Activated CD8-positive, alpha-beta memory T cell treated with anti-CD3 and anti-CD28 coated beads for 24 hours (primary cell): ENCODE measurements around the gene ACSF3.
"Not testable (repeated sequence)": the region's sequence is repeated elsewhere in the genome, so short reads cannot be mapped to it uniquely, and the experiment has no call there.

Experiments used
- DNase-seq: peaks from one replicate; pipeline ENCODE4 v3.0.0-alpha.2; 2020

Gene ACSF3

GRCh38 chr16:89150090-89150835 lies 56.6 kb downstream of the ACSF3 start:
- DNase-seq, result no peak

- no peak for DNase-seq
These were observed 57.3 kb downstream of the ACSF3 start for GRCh38 chr16:89150981-89151380.

DNA sequence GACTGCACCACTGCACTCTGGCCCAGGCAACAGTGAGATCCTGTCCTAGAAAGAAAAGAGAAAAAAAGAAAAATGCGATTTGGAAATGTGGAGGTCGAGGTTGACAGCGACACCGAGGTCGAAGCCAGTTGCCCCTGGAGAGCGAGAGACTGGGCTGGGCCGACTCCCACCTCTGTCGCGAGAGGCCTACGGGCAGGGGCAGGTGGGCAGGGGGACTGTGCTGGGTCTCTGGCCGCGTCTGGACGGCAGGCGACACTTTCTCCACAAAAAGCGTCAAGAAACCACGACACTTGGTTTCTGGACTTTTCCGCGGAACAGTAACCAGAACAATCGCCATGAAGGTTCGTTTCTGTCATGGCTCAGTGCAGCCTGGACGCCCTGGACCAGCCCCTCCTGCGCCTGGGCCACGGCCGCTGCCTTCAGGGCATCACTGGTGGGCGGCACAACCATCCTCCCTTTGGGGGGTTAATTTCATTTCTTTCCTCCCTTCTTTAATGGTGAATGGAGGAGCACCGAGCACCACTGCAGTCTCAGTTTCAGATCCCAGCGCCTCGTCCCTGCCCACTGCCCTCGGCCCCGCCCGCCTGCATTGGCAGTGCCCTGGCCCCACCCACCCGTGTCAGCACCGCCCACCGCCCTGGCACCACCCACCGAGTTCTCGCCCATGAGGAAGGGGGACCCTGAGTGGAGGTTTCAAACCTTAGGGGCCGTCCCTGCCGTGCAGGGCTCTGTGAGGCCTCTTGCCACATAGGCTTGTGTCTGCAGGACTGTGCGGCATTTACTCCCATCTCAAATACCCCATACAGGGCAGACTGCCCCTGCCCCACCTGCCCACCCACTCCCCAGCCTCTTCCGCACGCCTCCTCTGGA lies 59.4 kb downstream of the ACSF3 start:
- no peak for DNase-seq

DNA sequence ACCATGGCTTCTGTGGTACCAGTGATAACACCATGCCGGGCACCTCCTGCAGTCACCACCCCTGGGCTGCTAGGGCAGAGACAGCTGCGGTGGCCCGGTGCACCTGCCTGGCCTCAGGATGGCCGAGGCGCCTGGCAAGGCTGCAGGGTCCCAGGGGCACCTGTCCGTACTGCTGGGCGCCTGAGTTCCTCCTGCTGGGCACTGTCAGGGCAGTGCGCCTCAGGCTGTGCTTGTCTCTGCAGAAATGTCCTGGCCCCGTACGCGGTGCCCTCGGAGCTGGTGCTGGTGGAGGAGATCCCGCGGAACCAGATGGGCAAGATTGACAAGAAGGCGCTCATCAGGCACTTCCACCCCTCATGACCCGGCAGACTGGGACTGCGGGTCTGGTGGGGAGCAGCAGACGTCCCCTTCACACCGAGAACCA lies 60.2 kb downstream of the ACSF3 start:
- no peak for DNase-seq

- no peak for DNase-seq
These were observed 60.9 kb downstream of the ACSF3 start for GRCh38 chr16:89154390-89155183.

DNA sequence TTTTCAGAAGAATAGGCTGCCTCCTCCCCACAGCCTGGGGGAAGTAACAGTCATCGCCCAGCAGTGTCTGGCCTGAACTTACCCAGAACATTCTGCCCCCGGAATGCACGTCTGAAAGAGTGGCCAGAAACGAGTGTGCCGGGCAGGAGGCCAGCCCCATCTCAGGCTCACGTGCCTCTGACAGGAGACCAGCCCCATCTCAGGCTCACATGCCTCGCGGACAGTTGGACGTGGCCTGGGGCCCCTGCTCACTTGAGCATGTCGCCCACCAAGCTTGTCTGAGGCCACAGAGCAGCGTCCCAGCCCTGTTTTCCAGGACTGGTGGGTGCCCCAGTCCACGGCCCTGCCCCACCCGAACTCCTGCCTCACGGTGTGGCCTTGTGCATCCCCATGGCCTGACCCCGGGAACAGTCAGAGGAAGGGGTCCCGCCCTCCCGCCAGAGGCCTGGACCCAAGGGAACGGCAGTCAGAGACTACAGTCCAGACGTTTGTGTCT lies 61.6 kb downstream of the ACSF3 start:
- DNase-seq, result no peak

DNA sequence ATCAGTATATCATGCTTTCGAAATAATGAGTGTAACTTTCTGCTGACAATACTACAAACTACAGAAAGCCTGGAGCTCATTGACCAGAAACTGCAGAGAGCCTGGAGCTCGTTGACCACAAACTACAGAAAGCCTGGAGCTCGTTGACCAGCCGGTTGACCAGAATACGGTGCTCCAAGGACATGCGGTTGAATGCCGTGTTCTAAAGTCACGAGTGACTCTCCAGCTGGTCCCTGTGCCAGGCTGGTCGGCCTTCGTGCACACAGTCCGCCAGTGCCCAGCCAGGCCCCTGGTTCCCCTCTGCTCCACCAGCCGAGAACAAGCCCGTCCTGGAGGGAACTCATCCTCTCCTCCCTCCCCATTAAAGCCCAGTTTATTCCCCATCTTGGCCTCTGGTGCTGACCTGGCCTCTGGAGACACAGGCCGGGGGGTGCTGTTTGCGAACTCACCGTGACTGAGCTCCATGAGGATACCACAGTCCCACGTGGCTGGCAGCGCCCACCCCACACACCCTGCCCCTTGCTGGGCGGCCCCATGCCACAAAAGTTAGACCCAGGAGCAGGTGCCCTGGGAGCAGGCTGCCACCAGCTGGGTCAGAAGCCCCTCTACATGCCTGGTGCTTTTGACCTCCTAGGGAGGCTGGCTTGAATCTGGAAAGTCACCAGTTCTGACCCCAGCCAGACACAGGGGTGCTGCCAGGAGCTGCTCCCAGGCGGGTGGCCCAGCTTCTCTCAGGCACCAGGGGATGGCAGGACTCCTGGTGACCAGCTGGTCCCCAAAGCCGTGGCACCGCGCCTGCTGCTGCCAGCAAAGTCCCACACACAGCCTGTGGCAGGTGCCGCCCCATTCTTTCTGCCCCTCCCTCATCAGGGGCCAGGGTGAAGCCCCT lies 62.4 kb downstream of the ACSF3 start:
- DNase-seq, result no peak

DNA sequence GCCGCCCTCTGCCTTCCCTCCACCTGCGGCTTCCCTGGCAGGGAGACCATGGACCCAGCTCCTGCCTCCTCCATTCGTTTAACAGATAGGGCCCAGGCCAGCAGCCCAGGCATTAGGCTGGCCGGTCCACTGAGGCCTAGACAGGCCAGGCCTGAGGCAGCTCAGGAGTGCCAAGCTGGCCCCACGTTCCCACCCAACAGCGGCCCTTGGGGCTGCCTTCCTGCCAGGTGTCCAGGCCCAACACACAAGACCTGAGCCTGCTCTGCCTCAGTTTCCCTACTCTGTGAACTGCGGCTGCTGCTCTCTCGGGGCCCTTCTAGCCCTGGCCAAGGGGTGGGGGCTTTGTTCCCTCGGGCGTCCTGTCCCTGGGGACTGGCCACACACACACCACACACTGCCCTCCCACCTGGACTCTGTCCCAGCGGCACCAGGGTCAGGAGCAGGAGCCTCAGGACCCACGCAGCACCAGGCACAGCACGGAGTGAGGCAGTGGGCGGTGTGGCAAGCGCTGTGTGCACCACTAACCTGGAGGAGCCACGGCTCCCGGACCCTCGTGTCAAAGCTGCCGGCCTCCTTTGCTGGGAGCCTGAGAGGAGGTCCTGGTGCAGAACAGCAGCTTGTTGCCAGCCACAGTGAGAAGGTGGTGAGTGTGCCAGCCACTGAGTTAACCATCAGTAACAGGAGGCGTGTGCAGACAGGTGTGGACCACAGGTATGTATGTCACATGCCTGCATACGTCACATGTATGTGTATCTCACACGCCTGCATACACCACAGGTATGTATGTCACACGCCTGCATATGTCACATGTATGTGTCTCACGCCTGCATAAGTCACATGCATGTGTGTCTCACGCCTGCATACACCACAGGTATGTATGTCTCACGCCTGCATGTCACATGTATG lies 63.3 kb downstream of the ACSF3 start:
- DNase-seq, result no peak

- DNase-seq, result no peak
These were observed 64.1 kb downstream of the ACSF3 start for GRCh38 chr16:89157778-89158177.

DNA sequence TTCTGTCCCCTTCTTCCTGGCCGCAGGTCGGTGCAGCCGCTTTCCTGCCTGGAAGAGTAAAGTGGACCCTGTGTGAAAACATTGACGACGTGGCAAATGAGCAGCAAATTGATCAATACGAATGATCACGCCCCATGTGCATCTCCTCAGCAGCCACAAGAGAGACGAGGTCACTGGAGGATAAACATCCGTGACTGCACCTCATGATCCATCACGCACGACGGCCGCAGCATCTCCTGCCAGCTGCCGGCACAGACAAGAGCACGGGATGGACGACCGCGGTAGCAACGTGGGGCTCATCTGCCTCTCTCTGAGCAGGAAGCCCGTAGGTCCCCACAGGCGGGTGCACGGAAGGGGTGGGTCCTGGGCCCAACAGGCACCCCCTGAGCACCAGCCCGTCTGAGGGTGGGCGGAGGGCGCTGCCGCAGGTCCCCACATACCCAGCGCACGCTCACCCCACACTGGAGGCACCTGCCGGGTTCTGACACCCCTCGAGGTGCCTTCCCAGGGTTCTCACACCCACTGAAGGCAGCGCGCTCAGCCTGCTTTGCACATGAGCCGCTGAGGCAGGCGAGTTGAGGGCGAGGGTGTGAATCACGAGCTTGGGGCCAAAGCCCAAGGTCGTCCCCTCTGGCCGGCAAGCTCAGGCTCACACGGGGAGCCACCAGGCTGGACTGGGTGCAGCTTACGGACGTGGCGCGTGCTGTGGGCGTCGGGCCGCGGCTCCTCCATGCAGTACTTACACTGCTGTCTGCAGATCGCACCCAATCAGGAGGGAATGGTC lies 65.6 kb downstream of the ACSF3 start:
- no peak for DNase-seq

GRCh38 chr16:89159850-89160354 lies 66.2 kb downstream of the ACSF3 start:
- no peak for DNase-seq

GRCh38 chr16:89160977-89161701 lies 67.5 kb downstream of the ACSF3 start:
- no peak for DNase-seq

DNA sequence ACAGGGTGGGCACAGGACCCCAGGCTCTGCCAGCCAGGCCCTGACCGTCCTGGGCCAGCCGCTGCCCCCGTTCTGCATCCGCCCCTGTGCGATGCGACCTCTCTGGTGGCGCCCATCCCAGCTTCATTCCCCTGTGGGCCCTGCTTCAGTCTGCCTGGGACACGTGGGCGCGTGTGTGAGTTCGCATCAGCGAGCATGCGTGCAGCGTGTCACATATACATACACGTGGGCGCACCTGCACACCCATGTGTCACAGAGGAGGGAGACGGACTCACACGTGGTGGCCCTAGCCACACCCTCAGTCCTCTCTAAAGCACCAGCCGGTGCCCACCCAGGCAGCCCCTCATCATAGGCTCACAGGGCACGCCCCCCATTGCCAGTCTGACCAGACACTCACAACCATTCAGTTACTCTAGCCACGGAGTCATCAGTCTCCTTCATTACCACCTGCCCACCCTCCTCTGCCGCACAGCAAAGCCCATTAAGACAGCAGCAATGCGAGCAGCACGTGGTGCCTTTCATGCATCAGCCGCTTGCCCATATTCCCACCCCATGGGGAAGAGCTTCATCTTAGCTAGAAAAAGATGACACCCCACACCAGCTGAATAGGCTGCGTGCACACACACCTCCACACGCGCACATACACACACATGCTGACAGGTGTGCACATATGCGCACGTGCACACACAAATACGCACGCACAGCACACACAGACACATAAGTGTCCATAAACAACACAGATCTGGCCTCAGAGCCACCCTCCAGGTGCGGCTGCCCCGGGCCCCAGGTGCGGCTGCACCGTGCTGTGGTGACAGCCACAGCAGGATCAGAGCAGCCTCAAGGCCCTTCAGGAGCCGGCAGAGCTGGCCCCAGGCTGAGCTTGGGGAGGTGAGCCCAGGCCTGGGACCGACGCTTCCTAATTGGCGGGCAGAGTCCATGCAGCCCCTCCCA lies 68.4 kb downstream of the ACSF3 start:
- no peak for DNase-seq

- DNase-seq, result no peak
These were observed 69.6 kb downstream of the ACSF3 start for GRCh38 chr16:89163297-89163696.

DNA sequence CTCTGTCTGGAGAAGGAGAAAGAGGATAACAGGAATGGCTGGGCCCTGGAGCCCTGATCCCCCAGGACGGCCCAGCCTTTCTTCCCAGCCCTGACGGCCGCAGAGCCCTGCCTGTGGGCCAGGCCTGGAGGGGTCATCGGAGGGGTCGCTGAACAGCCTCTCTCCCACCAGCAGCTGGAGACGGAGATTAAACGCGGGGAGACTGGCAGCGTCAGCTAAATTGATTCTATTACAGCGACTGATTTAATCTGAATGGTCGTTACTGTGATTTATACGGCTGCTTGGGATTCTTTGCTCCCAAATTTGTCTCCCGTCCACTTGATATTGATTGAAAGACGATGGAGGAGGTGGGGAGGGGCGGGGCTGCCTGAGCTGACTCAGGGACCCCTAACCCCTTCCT lies 70.8 kb downstream of the ACSF3 start:
- no peak for DNase-seq

- DNase-seq, result no peak
These were observed 71.4 kb downstream of the ACSF3 start for GRCh38 chr16:89164847-89165680.

GRCh38 chr16:89165681-89165979 lies 72.0 kb downstream of the ACSF3 start:
- DNase-seq, result not testable (repeated sequence)
